COLO668 (cell line): ENCODE measurements around the gene SLC26A3.
A peak's percentile ranks its signal among the peaks of the same experiment; 100 is the strongest.

ENCODE experiments used
- DNase-seq: peaks from one replicate; lab custom pipeline; 2025; ENCODE audit not compliant: unreplicated experiment; lab: John Stamatoyannopoulos, UW

SLC26A3 gene

GRCh38 chr7:107751113-107751512 is 51.9 kb downstream of the SLC26A3 start:
- no peak for DNase-seq

- no peak for DNase-seq
These were observed 57.0 kb downstream of the SLC26A3 start for GRCh38 chr7:107746006-107746405.

- DNase-seq: peak; percentile 66
These were observed 58.7 kb downstream of the SLC26A3 start for GRCh38 chr7:107744345-107744750.

- peak; percentile 97 for DNase-seq
These were observed 59.3 kb downstream of the SLC26A3 start, which contains the start of gene CBLL1 for GRCh38 chr7:107743567-107744344. Gene CBLL1, plus strand, starts transcription at chr7:107744142. Its CDS starts 22 bp downstream, at chr7:107744164.

GRCh38 chr7:107742678-107743566 is 60.1 kb downstream of the SLC26A3 start:
- DNase-seq: peak; percentile 81

- DNase-seq: no peak
These were observed 74.7 kb downstream of the SLC26A3 start for GRCh38 chr7:107728276-107728675.

- no peak for DNase-seq
These were observed 76.5 kb downstream of the SLC26A3 start for GRCh38 chr7:107726356-107727130.

- DNase-seq: peak; percentile 40
These were observed 77.8 kb downstream of the SLC26A3 start for GRCh38 chr7:107725138-107725740.

GRCh38 chr7:107723255-107723654 is 79.8 kb downstream of the SLC26A3 start:
- DNase-seq: no peak

- no peak for DNase-seq
These were observed 81.7 kb downstream of the SLC26A3 start for GRCh38 chr7:107721286-107721685.

- DNase-seq: no peak
These were observed 84.4 kb downstream of the SLC26A3 start for GRCh38 chr7:107718456-107719193.

GRCh38 chr7:107715531-107715930 is 87.5 kb downstream of the SLC26A3 start:
- DNase-seq: no peak
